OCI-LY7 (cell line): ENCODE measurements around the gene C6orf136. TPM values are rescaled to one million over a fixed set of nuclear protein-coding genes. Genes with fewer than 3 reads are reported as not detected.
A peak's percentile ranks its signal among the peaks of the same experiment; 100 is the strongest.
"Not testable (repeated sequence)": the region's sequence is repeated elsewhere in the genome, so short reads cannot be mapped to it uniquely, and the experiment has no call there.

Source experiments
- Bru-seq: library from RNA; stranded (reverse); fragments of 400-500 nt; gene quantifications from one replicate; lab custom pipeline; 2021; lab: Mats Ljungman, UMichigan
- BruChase-seq, 2 experiments: library from RNA; stranded (reverse); fragments of 400-500 nt; gene quantifications; one replicate each; lab custom pipeline; 2021; lab: Mats Ljungman, UMichigan
- BruUV-seq: library from RNA; stranded (reverse); fragments of 400-500 nt; replicated peaks from 2 replicates; lab custom pipeline; 2021; lab: Mats Ljungman, UMichigan
- CTCF ChIA-PET: fragments of 300-600 bp; sonication (Branson Sonifier 250); formaldehyde crosslinking; loops from one replicate; lab custom pipeline; 2022; ENCODE audit warnings: antibody characterized with exemption; ENCODE audit not compliant: unreplicated experiment; lab: Charles Lee
- POLR2A ChIA-PET: fragments of 300-600 bp; sonication (Branson Sonifier 250); formaldehyde crosslinking; loops from one replicate; lab custom pipeline; 2022; ENCODE audit warnings: antibody characterized with exemption; lab: Charles Lee
- DNase-seq: peaks from one replicate; pipeline ENCODE4 v3.0.0-alpha.2; 2015; ENCODE audit warnings: low spot score
- H2AFZ ChIP-seq: fragments of 200-600 bp; sonication (generic), shearing (Covaris generic); 2 replicates; pipeline ENCODE4 v1.6.1; 2014; ENCODE audit warnings: mild to moderate bottlenecking, antibody characterized with exemption, low read length, moderate library complexity
- H3K27ac ChIP-seq: fragments of 200-600 bp; sonication (generic); 2 replicates; pipeline ENCODE4 v1.5.1; 2014; ENCODE audit warnings: mixed run types, low read depth, mild to moderate bottlenecking, moderate library complexity, low read length, inconsistent platforms; ENCODE audit not compliant: poor library complexity, severe bottlenecking
- H3K36me3 ChIP-seq: fragments of 200-600 bp; sonication (generic); 2 replicates; pipeline ENCODE4 v1.6.1; 2014; ENCODE audit warnings: mild to moderate bottlenecking, antibody characterized with exemption, low read length, moderate library complexity, mixed read lengths; ENCODE audit not compliant: insufficient read depth
- H3K4me1 ChIP-seq: fragments of 200-600 bp; sonication (generic); 2 replicates; pipeline ENCODE4 v1.5.1; 2014; ENCODE audit warnings: mild to moderate bottlenecking, low read length; ENCODE audit not compliant: insufficient read depth, poor library complexity, severe bottlenecking
- H3K4me2 ChIP-seq: fragments of 200-600 bp; sonication (generic); 2 replicates; pipeline ENCODE4 v1.6.1; 2014; ENCODE audit warnings: mild to moderate bottlenecking, low read length
- H3K4me3 ChIP-seq: fragments of 200-600 bp; sonication (generic); 2 replicates; pipeline ENCODE4 v1.5.1; 2014; ENCODE audit warnings: mild to moderate bottlenecking, low read depth, low read length; ENCODE audit not compliant: poor library complexity, severe bottlenecking
- H3K79me2 ChIP-seq: fragments of 200-600 bp; sonication (generic); 2 replicates; pipeline ENCODE4 v1.6.1; 2016; ENCODE audit warnings: low read depth, mild to moderate bottlenecking, low read length, moderate library complexity, mixed read lengths; ENCODE audit not compliant: insufficient read depth
- H3K9me2 ChIP-seq: fragments of 200-600 bp; sonication (generic); 2 replicates; pipeline ENCODE4 v1.6.1; 2016; ENCODE audit warnings: mild to moderate bottlenecking, low read length, mixed read lengths; ENCODE audit not compliant: insufficient read depth
- H3K9me3 ChIP-seq: fragments of 200-600 bp; sonication (generic); 2 replicates; pipeline ENCODE4 v1.6.1; 2014; ENCODE audit warnings: mild to moderate bottlenecking, mixed run types, low read length, mixed read lengths
- H4K20me1 ChIP-seq: fragments of 200-600 bp; sonication (generic); 2 replicates; pipeline ENCODE4 v1.6.1; 2014; ENCODE audit warnings: mild to moderate bottlenecking, antibody characterized with exemption, low read length, moderate library complexity, mixed read lengths; ENCODE audit not compliant: insufficient read depth
- EZH2phosphoT487 ChIP-seq: fragments of 200-600 bp; sonication (generic); IDR thresholded peaks from 2 replicates; pipeline ENCODE4 v1.6.1; 2018; ENCODE audit warnings: low read depth, borderline replicate concordance, mild to moderate bottlenecking, mixed run types, antibody characterized with exemption, low read length, moderate library complexity, mixed read lengths
- intact Hi-C: fragments of 100-400 bp; cut with micrococcal nuclease; formaldehyde crosslinking; loops from one replicate; pipeline ENCODE4 v1.10.0; 2022; ENCODE audit not compliant: unreplicated experiment
- long read RNA-seq: library from polyadenylated mRNA; stranded (forward); transcript quantifications from one replicate; pipeline ENCODE4 v2.0.0, GENCODE V29; 2022
- total RNA-seq, 2 experiments: library from RNA; depleted of rRNA in 1 of 2; stranded (reverse); fragments of >200 nt in 1 of 2; shearing (Covaris generic) in 1 of 2; gene quantifications; 2 replicates each; pipeline ENCODE4 v1.2.3, GENCODE V29; 2014 to 2022
- TF ChIP-seq, protein P1 (sequence below): fragments of 200-600 bp; sonication (generic); conservative IDR thresholded peaks from 2 replicates; pipeline ENCODE4 v1.5.1; 2014; ENCODE audit warnings: mild to moderate bottlenecking, antibody characterized with exemption, low read length, moderate library complexity, mixed read lengths

C6orf136 gene, protein sequence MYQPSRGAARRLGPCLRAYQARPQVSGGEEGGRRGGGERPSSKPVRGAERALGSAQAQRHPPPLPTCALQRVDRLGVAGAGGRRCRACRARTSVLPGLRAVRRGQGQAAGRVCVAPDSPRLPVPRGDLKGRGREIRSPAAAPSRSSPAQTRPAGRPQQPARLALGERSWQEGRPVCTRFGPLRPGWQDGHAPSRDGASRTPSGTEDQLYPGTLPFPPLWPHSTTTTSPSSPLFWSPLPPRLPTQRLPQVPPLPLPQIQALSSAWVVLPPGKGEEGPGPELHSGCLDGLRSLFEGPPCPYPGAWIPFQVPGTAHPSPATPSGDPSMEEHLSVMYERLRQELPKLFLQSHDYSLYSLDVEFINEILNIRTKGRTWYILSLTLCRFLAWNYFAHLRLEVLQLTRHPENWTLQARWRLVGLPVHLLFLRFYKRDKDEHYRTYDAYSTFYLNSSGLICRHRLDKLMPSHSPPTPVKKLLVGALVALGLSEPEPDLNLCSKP
- total RNA-seq (2014; rRNA removed; shearing (Covaris generic)) (9.1 and 14.7 TPM in 2 replicates), total RNA-seq (2022) (26.7 and 29.5 TPM in 2 replicates), Bru-seq, nascent RNA (percentile 62 among the genes with signal in this experiment), BruChase-seq, experiment 1, labeled RNA remaining after a 6-hour chase (percentile 68 among the genes with signal in this experiment), BruChase-seq, experiment 2, labeled RNA remaining after a 2-hour chase (percentile 76 among the genes with signal in this experiment)
- long read RNA-seq, transcript C6orf136-203 (6 exons, 1,402 nt), result major isoform, 12 of 20 reads
- long read RNA-seq, partial matches to known transcripts, result 0 of 20 reads
- long read RNA-seq, other reads (novel, unspliced or antisense), result 4 of 20 reads

DNA sequence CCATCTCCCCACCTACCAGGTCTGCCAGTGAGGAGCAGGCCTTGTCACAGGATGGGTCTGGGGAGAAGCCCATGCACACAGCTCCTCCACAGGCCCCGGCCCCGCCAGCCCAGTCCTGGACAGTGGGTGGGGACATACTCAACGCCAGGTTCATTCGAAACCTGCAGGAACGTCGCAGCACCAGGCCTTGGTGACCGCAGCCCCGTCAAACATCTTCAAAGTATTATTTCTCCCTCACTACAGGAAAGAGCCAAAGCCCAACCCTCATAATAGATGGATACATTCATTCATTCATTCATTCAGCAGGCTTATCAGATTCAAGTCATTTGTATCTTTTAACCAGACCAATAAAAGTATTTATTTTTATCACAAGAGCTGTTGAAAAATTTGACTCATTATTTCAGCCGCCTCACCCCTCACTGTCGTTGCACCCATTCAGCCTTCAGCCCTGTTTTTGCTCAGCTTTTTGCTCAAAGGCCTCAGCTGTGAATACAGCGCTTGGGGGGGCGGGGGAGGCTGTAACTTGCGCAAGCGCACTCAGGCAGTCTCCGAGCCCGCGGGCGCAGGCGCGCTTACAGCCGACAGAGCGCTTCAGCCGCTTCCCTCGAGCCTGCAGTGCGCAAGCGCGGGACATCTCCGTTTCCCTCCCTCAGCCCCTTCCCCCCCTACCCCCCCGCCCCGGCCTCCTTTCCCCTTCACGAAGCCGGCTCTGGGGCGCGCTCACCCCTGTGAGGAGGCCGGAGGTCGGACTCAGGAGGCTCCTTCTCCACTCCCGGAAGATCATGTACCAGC lies at the start of gene C6orf136:
Gene C6orf136 (plus strand): TSS at position 684 of the 792 bp plus-strand sequence. CDS start 99 bp downstream, at position 783.
- ChIA-PET CTCF (no interaction called here), POLR2A (interaction anchor here (0.6 to 1.2 kb wide), 4 partner anchors 34 to 82 kb away, joined by 3 to 6 read pairs (median 4); no protein-coding TSS in a partner anchor)
- TF ChIP-seq EZH2phosphoT487, result no peak
- TF ChIP-seq, protein P1, sequence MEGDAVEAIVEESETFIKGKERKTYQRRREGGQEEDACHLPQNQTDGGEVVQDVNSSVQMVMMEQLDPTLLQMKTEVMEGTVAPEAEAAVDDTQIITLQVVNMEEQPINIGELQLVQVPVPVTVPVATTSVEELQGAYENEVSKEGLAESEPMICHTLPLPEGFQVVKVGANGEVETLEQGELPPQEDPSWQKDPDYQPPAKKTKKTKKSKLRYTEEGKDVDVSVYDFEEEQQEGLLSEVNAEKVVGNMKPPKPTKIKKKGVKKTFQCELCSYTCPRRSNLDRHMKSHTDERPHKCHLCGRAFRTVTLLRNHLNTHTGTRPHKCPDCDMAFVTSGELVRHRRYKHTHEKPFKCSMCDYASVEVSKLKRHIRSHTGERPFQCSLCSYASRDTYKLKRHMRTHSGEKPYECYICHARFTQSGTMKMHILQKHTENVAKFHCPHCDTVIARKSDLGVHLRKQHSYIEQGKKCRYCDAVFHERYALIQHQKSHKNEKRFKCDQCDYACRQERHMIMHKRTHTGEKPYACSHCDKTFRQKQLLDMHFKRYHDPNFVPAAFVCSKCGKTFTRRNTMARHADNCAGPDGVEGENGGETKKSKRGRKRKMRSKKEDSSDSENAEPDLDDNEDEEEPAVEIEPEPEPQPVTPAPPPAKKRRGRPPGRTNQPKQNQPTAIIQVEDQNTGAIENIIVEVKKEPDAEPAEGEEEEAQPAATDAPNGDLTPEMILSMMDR, result no peak
- H3K79me2 ChIP-seq, result peaks cover 29% of the 10 kb centered on the region; the same call in 1 of the 2 replicates
- no peaks in the 10 kb centered on the region for H3K9me3 ChIP-seq
- intact Hi-C loops, result loop anchor here (1.0 kb wide), 2 partner anchors 29 to 74 kb away; partner anchors contain the start of genes MRPS18B, PPP1R10 and TUBB
- peak within 1 kb of the TSS; percentile 63 for H2AFZ ChIP-seq
- H3K9me2 ChIP-seq, result no peaks in the 10 kb centered on the region
- H4K20me1 ChIP-seq, result no peaks in the 10 kb centered on the region; the same call in 1 of the 2 replicates
- DNase-seq, result peak; percentile 97
- H3K27ac ChIP-seq, result peak within 1 kb of the TSS; percentile 77
- H3K36me3 ChIP-seq, result peaks cover 23% of the 10 kb centered on the region
- BruUV-seq, result TSS peak; percentile 59
- peaks cover 16% of the 10 kb centered on the region for H3K4me1 ChIP-seq
- peak within 1 kb of the TSS; percentile 93 for H3K4me3 ChIP-seq
- peak within 1 kb of the TSS; percentile 94 for H3K4me2 ChIP-seq

DNA sequence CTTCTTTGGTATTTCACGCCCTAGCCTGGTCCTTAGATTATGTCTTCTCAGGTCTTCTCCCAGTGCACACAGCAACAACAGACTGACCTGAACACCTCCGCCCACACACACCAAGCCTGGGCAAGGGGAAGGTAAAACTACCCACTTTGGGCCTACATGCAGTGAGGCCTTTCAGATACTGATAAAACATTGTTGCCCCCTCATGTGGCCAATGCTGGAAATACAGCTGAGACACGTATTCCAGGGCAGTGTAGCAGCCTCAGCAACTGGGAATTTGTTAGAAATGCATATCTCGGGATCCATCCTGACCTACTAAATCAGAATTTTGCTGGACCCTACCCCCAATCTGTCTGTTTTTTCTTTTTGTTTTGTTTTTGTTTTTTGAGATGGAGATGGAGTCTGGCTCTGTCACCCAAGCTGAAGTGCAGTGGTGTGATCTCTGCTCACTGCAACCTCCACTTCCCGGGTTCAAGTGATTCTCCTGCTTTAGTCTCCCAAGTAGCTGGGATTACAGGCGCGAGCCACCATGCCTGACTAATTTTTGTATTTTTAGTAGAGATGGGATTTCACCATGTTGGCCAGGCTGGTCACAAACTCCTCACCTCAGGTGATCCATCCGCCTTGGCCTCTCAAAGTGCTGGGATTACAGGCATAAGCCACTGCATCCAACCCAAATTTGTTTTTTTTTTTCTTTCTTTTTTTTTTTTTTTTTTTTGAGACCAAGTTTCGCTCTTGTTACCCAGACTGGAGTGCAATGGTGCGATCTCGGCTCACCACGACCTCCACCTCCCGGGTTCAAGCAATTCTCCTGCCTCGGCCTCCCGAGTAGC lies 49.4 kb upstream of the C6orf136 start:
- H2AFZ ChIP-seq, H3K4me2 ChIP-seq, H3K9me3 ChIP-seq, H3K27ac ChIP-seq, H3K4me1 ChIP-seq, BruUV-seq, H3K4me3 ChIP-seq, H4K20me1 ChIP-seq, H3K79me2 ChIP-seq, H3K9me2 ChIP-seq: not testable (repeated sequence)
- intact Hi-C loops, result loop anchor here (1.0 to 2.0 kb wide), 3 partner anchors 57 to 115 kb away; no protein-coding TSS in a partner anchor
- DNase-seq, result peak; percentile 79
- peaks cover 81% of the 10 kb centered on the region for H3K36me3 ChIP-seq
- ChIA-PET CTCF (interaction anchor here (0.6 to 1.6 kb wide), 3 partner anchors 56 to 209 kb away, joined by 3 to 6 read pairs (median 4); no protein-coding TSS in a partner anchor), POLR2A (interaction anchor here (6.3 kb wide), 1 partner anchor 16 kb away, joined by 38 read pairs; no protein-coding TSS in a partner anchor)
- TF ChIP-seq, protein P1, result peak; percentile 84
